NCI-H345 treated with DMSO at 0.1 percent for 48 hours (cell line): ENCODE measurements around the gene FXN.
"Not testable (repeated sequence)": the region's sequence is repeated elsewhere in the genome, so short reads cannot be mapped to it uniquely, and the experiment has no call there.

Experiments used
- DNase-seq: peaks from one replicate; lab custom pipeline; 2025; ENCODE audit not compliant: unreplicated experiment; lab: John Stamatoyannopoulos, UW

Gene FXN

GRCh38 chr9:69035438-69036308 lies at the start of gene FXN:
FXN (plus strand) TSS chr9:69035752; CDS start chr9:69035783, 31 bp downstream.
- DNase-seq, result peak; percentile 56

- not testable (repeated sequence) for DNase-seq
Measured at GRCh38 chr9:68986949-68987348, 48.6 kb upstream of the FXN start.

GRCh38 chr9:68991457-68991856 lies 44.1 kb upstream of the FXN start:
- no peak for DNase-seq

GRCh38 chr9:68995776-68996175 lies 39.8 kb upstream of the FXN start:
- no peak for DNase-seq

- DNase-seq, result no peak
Measured at GRCh38 chr9:68996462-68996861, 39.1 kb upstream of the FXN start.

- DNase-seq, result no peak
Measured at GRCh38 chr9:68997666-68998065, 37.9 kb upstream of the FXN start.

- no peak for DNase-seq
Measured at GRCh38 chr9:68998385-68998784, 37.2 kb upstream of the FXN start.

GRCh38 chr9:68998812-68999211 lies 36.7 kb upstream of the FXN start:
- no peak for DNase-seq

- peak; percentile 16 for DNase-seq
Measured at GRCh38 chr9:68999393-69000105, 36.0 kb upstream of the FXN start.

- no peak for DNase-seq
Measured at GRCh38 chr9:69001921-69002320, 33.6 kb upstream of the FXN start.

GRCh38 chr9:69003051-69003450 lies 32.5 kb upstream of the FXN start:
- DNase-seq, result no peak

GRCh38 chr9:69004836-69005235 lies 30.7 kb upstream of the FXN start:
- no peak for DNase-seq

GRCh38 chr9:69009708-69010107 lies 25.8 kb upstream of the FXN start:
- no peak for DNase-seq

- DNase-seq, result no peak
Measured at GRCh38 chr9:69012696-69013381, 22.7 kb upstream of the FXN start.

- no peak for DNase-seq
Measured at GRCh38 chr9:69013382-69013727, 22.2 kb upstream of the FXN start.

GRCh38 chr9:69014013-69014412 lies 21.5 kb upstream of the FXN start, which contains the start of gene PRKACG:
PRKACG (minus strand) TSS chr9:69014113; CDS start chr9:69014092, 21 bp downstream.
- DNase-seq, result no peak

GRCh38 chr9:69016191-69017096 lies 19.1 kb upstream of the FXN start:
- DNase-seq, result no peak

GRCh38 chr9:69018737-69019136 lies 16.8 kb upstream of the FXN start:
- no peak for DNase-seq

- DNase-seq, result no peak
Measured at GRCh38 chr9:69019808-69020207, 15.7 kb upstream of the FXN start.

GRCh38 chr9:69020301-69021145 lies 15.0 kb upstream of the FXN start:
- no peak for DNase-seq
